HepG2 (cell line): ENCODE data around the gene NR2F1. TPM values are rescaled to one million over a fixed set of nuclear protein-coding genes. Genes with fewer than 3 reads are reported as not detected.

Source experiments
- BCLAF1 ChIP-seq: fragments of 450-650 bp; IDR thresholded peaks from 2 replicates; pipeline ENCODE4 v1.6.1; 2017; ENCODE audit warnings: mild to moderate bottlenecking
- CBX2 ChIP-seq, 2 experiments: fragments of 200-600 bp in 1 of 2; sonication (generic); formaldehyde crosslinking in 1 of 2; IDR thresholded peaks; 2 replicates each; pipeline versions ENCODE4 v1.7.0 to v1.8.1; 2018 to 2022; ENCODE audit warnings: low read depth in 2 of 2, low read length in 1 of 2, mild to moderate bottlenecking in 1 of 2, missing genetic modification reagents in 1 of 2
- CENPT ChIP-seq: sonication (generic); formaldehyde crosslinking; IDR thresholded peaks from 2 replicates; pipeline ENCODE4 v1.8.0; 2022; ENCODE audit warnings: low read depth, mild to moderate bottlenecking, moderate library complexity, missing genetic modification reagents
- ELF1 ChIP-seq: sonication (generic); formaldehyde crosslinking; IDR thresholded peaks from 2 replicates; pipeline ENCODE4 v1.4.0; 2020; ENCODE audit warnings: missing genetic modification reagents
- GMEB1 ChIP-seq: sonication (generic); formaldehyde crosslinking; IDR thresholded peaks from 2 replicates; pipeline ENCODE4 v1.5.1; 2020; ENCODE audit warnings: missing genetic modification reagents, mild to moderate bottlenecking, borderline replicate concordance
- HNF1B ChIP-seq: sonication (generic); formaldehyde crosslinking; IDR thresholded peaks from 2 replicates; pipeline ENCODE4 v1.5.1; 2020; ENCODE audit warnings: mild to moderate bottlenecking, moderate library complexity, missing genetic modification reagents
- PCBP1 ChIP-seq: fragments of 200-400 bp; formaldehyde crosslinking; IDR thresholded peaks from 2 replicates; pipeline ENCODE4 v1.6.1; 2017; ENCODE audit warnings: mild to moderate bottlenecking, low read depth, low read length, borderline replicate concordance
- PRMT3 ChIP-seq: sonication (generic); formaldehyde crosslinking; IDR thresholded peaks from 2 replicates; pipeline ENCODE4 v1.8.1; 2022; ENCODE audit warnings: low read depth, mild to moderate bottlenecking, moderate library complexity, missing genetic modification reagents, borderline replicate concordance
- RARA ChIP-seq: IDR thresholded peaks from 2 replicates; pipeline ENCODE4 v1.6.1; 2016; ENCODE audit warnings: missing genetic modification reagents, missing compliant biosample characterization
- RFX3 ChIP-seq: IDR thresholded peaks from 2 replicates; pipeline ENCODE4 v1.6.1; 2016; ENCODE audit warnings: missing biosample characterization, missing genetic modification reagents
- RXRB ChIP-seq: IDR thresholded peaks from 2 replicates; pipeline ENCODE4 v1.6.1; 2016; ENCODE audit warnings: borderline replicate concordance, missing genetic modification reagents, missing compliant biosample characterization
- STAG1 ChIP-seq: sonication (generic); formaldehyde crosslinking; IDR thresholded peaks from 2 replicates; pipeline ENCODE4 v1.4.0; 2020; ENCODE audit warnings: missing genetic modification reagents
- TEAD2 ChIP-seq: sonication (generic); formaldehyde crosslinking; IDR thresholded peaks from 2 replicates; pipeline ENCODE4 v1.9.0; 2021; ENCODE audit warnings: missing genetic modification reagents
- TRIM22 ChIP-seq: fragments of 450-650 bp; IDR thresholded peaks from 2 replicates; pipeline ENCODE4 v1.6.1; 2017
- ZBTB49 ChIP-seq: sonication (generic); formaldehyde crosslinking; IDR thresholded peaks from 2 replicates; pipeline ENCODE4 v1.4.0; 2020; ENCODE audit warnings: missing genetic modification reagents, borderline replicate concordance
- ZNF225 ChIP-seq: sonication (generic); formaldehyde crosslinking; IDR thresholded peaks from 2 replicates; pipeline ENCODE4 v1.4.0; 2020; ENCODE audit warnings: mild to moderate bottlenecking, missing genetic modification reagents
- ZNF619 ChIP-seq: sonication (generic); formaldehyde crosslinking; IDR thresholded peaks from 2 replicates; pipeline ENCODE4 v1.4.0; 2020; ENCODE audit warnings: mild to moderate bottlenecking, missing genetic modification reagents
- ZNF761 ChIP-seq: sonication (generic); formaldehyde crosslinking; conservative IDR thresholded peaks from 2 replicates; pipeline ENCODE4 v1.4.0; 2020; ENCODE audit warnings: mild to moderate bottlenecking, missing genetic modification reagents
- ZSCAN29 ChIP-seq: sonication (generic); formaldehyde crosslinking; conservative IDR thresholded peaks from 2 replicates; pipeline ENCODE4 v1.4.0; 2020; ENCODE audit warnings: mild to moderate bottlenecking, missing genetic modification reagents
- polyA plus RNA-seq, 8 experiments: library from polyadenylated mRNA; depleted of rRNA in 3 of 8; stranded (reverse) in 7 of 8; unstranded in 1 of 8; fragments of >200 nt; fragmentation: Illumina TruSeq in 4 of 8; extraction: Trizol in 4 of 8; gene quantifications; 2 replicates each; pipeline versions ENCODE4 v1.2.1 to v1.2.3, GENCODE V29; 2011 to 2016; ENCODE audit warnings: low read depth in 4 of 8, missing spikeins in 1 of 8, mixed read lengths in 1 of 8; ENCODE audit not compliant: insufficient read depth in 1 of 8
- total RNA-seq, 5 experiments: library from RNA; depleted of rRNA; stranded (reverse); fragments of >200 nt; fragmentation: Illumina TruSeq; extraction: Trizol; gene quantifications; 2 replicates each; pipeline ENCODE4 v1.2.3, GENCODE V29; 2016; ENCODE audit warnings: low read depth in 1 of 5

NR2F1 gene
- total and polyA plus RNA-seq, 2 of the 13 experiments (the other 11 are each of a cell fraction or from before 2014, with no cell fraction given), result 17.1 to 59.7 TPM

- TF ChIP-seq ZNF761 (CRISPR knock-in tag) (no peak), ZSCAN29 (CRISPR knock-in tag) (no peak), GMEB1 (CRISPR knock-in tag) (no peak), RFX3 (CRISPR knock-in tag) (no peak), PRMT3 (CRISPR knock-in tag) (no peak), BCLAF1 (no peak), ELF1 (CRISPR knock-in tag) (no peak), TEAD2 (CRISPR knock-in tag) (no peak), STAG1 (CRISPR knock-in tag) (0 out of 2 replicates have a peak, but pooled peaks have one; percentile 2), CENPT (CRISPR knock-in tag) (no peak), ZNF619 (no peak), RXRB (CRISPR knock-in tag) (no peak), RARA (no peak), HNF1B (CRISPR knock-in tag) (no peak; the same call in 1 of the 2 replicates), TRIM22 (no peak), CBX2 (IDR thresholded peaks at IDR 0.05; ENCODE audit: low read depth, low read length) (peak; percentile 62; the same call in 1 of the 2 replicates), CBX2 (CRISPR knock-in tag; IDR thresholded peaks at IDR 0.05; ENCODE audit: low read depth) (peak; percentile 97), ZBTB49 (no peak), PCBP1 (no peak), ZNF225 (peak; percentile 61; the same call in 1 of the 2 replicates)
Measured at GRCh38 chr5:93580063-93580926, 2.7 kb upstream of the NR2F1 start (continued).
